ENCODE data around the gene MBP. TPM values are rescaled to one million over a fixed set of nuclear protein-coding genes. Genes with fewer than 3 reads are reported as not detected.

MBP gene
- total RNA-seq, 2 experiments from 2014 or later, result 13.5 to 28.9 TPM

DNA sequence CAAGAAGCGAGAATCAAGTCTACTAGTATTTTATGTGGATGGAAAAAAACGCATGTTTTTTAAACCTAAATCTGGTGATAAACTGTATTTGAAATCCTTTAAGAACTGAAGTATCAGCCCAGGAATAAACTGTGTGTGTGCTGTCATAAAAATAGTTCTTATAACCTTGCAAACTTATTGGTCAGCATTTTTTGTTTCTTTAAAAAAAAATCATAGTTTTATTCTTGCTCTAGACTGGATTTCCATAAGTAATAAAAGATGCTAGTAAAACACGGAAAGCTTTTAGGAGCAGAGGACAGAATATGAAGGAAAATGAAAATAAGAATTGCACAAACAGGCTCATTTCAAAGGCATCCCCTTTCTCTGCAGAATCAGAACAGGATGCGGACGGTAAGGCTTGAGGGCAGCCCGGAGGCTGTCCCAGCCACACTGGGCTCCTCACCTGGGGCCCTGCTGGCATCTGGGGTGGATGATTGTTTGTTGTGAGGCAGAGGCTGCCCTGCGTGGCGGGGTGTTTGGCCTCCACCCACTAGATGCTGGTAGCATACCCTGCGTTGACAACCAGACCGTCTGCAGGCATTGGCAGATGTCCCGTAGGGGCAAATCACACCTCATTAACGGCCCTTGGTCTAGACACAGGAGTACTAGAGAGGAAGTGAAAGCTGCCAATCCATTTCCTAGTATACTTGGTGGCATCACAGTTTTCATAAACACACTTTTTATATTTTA is 52.5 kb downstream of the MBP start:
- Histone ChIP-seq H3K4me1 (ENCODE audit: insufficient read depth, low read length, poor library complexity, severe bottlenecking) (peaks cover 21% of the 10 kb centered on the region), H3K4me2 (ENCODE audit: low read length) (peak overlapping the region; percentile 82)
- POLR2A ChIA-PET, result interaction anchor here (0.6 kb wide), 1 partner anchor 203 kb away, joined by 3 read pairs; no protein-coding TSS in a partner anchor

DNA sequence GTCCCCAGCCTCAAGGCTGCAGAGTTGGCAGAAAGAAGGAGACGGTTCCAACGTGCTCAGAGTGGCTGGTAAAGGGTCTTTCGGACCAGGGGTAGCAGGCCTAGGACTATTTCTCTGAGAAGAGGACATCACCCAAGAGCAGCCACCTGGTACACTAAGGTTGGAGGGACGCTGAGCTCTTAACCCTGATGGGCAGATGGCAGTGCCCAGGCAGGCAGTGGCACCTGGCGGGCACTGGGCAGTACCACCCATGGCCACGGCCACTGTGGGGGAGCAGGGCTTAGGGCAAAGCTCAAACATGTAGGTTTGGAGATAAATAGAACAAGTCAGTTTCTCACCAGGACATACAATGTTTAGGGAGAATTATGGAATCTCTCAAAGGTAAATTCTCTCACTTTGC is 53.5 kb downstream of the MBP start:
- DNase-seq (ENCODE audit: low spot score), result no peak
- peaks cover 21% of the 10 kb centered on the region for H3K4me1 ChIP-seq (ENCODE audit: insufficient read depth, low read length, poor library complexity, severe bottlenecking)
- H3K27ac ChIP-seq (ENCODE audit: low read depth, low read length, poor library complexity, severe bottlenecking), result no peak overlapping the region
- H3K4me2 ChIP-seq (ENCODE audit: low read length), result no peak overlapping the region
- H3K4me3 ChIP-seq (ENCODE audit: low read depth, low read length, poor library complexity, severe bottlenecking), result no peak overlapping the region
- no peaks in the 10 kb centered on the region for H3K9me2 ChIP-seq (ENCODE audit: insufficient read depth, low read length)
- no peak for TF ChIP-seq EZH2phosphoT487 (IDR thresholded peaks at IDR 0.05; ENCODE audit: borderline replicate concordance, low read depth, low read length)
- TF ChIP-seq, protein P1, sequence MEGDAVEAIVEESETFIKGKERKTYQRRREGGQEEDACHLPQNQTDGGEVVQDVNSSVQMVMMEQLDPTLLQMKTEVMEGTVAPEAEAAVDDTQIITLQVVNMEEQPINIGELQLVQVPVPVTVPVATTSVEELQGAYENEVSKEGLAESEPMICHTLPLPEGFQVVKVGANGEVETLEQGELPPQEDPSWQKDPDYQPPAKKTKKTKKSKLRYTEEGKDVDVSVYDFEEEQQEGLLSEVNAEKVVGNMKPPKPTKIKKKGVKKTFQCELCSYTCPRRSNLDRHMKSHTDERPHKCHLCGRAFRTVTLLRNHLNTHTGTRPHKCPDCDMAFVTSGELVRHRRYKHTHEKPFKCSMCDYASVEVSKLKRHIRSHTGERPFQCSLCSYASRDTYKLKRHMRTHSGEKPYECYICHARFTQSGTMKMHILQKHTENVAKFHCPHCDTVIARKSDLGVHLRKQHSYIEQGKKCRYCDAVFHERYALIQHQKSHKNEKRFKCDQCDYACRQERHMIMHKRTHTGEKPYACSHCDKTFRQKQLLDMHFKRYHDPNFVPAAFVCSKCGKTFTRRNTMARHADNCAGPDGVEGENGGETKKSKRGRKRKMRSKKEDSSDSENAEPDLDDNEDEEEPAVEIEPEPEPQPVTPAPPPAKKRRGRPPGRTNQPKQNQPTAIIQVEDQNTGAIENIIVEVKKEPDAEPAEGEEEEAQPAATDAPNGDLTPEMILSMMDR (conservative IDR thresholded peaks at IDR 0.05; ENCODE audit: low read length), result no peak
- H3K9me3 ChIP-seq (ENCODE audit: low read length), result no peaks in the 10 kb centered on the region
- H4K20me1 ChIP-seq (ENCODE audit: insufficient read depth, low read length), result no peaks in the 10 kb centered on the region
- H2AFZ ChIP-seq (ENCODE audit: low read length), result no peak overlapping the region
- H3K36me3 ChIP-seq (ENCODE audit: insufficient read depth, low read length), result no peaks in the 10 kb centered on the region
- H3K79me2 ChIP-seq (ENCODE audit: insufficient read depth, low read depth, low read length), result peaks cover 12% of the 10 kb centered on the region; the same call in 1 of the 2 replicates
- ChIA-PET CTCF (ENCODE audit: unreplicated experiment) (no interaction called here), POLR2A (interaction anchor here (0.6 kb wide), 1 partner anchor 60 kb away, joined by 3 read pairs; no protein-coding TSS in a partner anchor)
- BruUV-seq (replicated peaks), result no TSS peak
- intact Hi-C loops (cut with micrococcal nuclease; ENCODE audit: unreplicated experiment), result loop anchor here (1.0 kb wide), 1 partner anchor 12 kb away; no protein-coding TSS in a partner anchor

More for the DNA sequence above, 52.5 kb downstream of the MBP start:
- BruUV-seq (replicated peaks), result no TSS peak
- Histone ChIP-seq H4K20me1 (ENCODE audit: insufficient read depth, low read length) (no peaks in the 10 kb centered on the region), H3K9me2 (ENCODE audit: insufficient read depth, low read length) (no peaks in the 10 kb centered on the region), H2AFZ (ENCODE audit: low read length) (no peak overlapping the region), H3K9me3 (ENCODE audit: low read length) (no peaks in the 10 kb centered on the region), H3K4me3 (ENCODE audit: low read depth, low read length, poor library complexity, severe bottlenecking) (peak overlapping the region; percentile 32), H3K79me2 (ENCODE audit: insufficient read depth, low read depth, low read length) (peaks cover 12% of the 10 kb centered on the region; the same call in 1 of the 2 replicates), H3K27ac (ENCODE audit: low read depth, low read length, poor library complexity, severe bottlenecking) (peak overlapping the region; percentile 46), H3K36me3 (ENCODE audit: insufficient read depth, low read length) (no peaks in the 10 kb centered on the region)
- peak; percentile 60 for DNase-seq (ENCODE audit: low spot score)
- intact Hi-C loops (cut with micrococcal nuclease; ENCODE audit: unreplicated experiment), result loop anchor here (1.0 to 2.0 kb wide), 3 partner anchors 13 to 19 kb away; no protein-coding TSS in a partner anchor
- CTCF ChIA-PET (ENCODE audit: unreplicated experiment), result no interaction called here
- TF ChIP-seq, protein P1 (conservative IDR thresholded peaks at IDR 0.05; ENCODE audit: low read length), result no peak
- TF ChIP-seq EZH2phosphoT487 (IDR thresholded peaks at IDR 0.05; ENCODE audit: borderline replicate concordance, low read depth, low read length), result no peak

DNA sequence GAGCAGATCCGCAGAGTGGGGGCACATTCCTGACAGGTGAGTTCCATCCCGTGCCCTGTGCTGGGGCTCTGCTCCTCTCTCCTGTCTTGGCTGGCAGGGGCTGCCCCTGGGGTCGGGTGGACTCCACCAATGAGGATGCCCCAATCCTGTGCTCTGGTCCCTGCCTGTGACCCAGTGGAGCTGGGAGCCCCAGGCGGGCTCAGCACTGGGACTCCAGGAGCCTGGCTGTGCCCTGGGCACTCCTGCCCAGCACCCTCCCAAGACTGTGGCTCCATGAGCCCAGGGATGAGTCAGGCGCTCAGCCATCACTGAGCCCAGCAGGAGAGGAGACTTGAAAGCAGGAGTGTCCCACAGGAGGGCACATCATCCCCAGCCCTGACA is 53.9 kb downstream of the MBP start:
- no peak overlapping the region for H3K4me3 ChIP-seq (ENCODE audit: low read depth, low read length, poor library complexity, severe bottlenecking)
- no peak for DNase-seq (ENCODE audit: low spot score)
- CTCF ChIA-PET (ENCODE audit: unreplicated experiment), result no interaction called here
- no peaks in the 10 kb centered on the region for H4K20me1 ChIP-seq (ENCODE audit: insufficient read depth, low read length)
- H3K9me3 ChIP-seq (ENCODE audit: low read length), result no peaks in the 10 kb centered on the region
- H3K4me1 ChIP-seq (ENCODE audit: insufficient read depth, low read length, poor library complexity, severe bottlenecking), result peaks cover 21% of the 10 kb centered on the region
- TF ChIP-seq, protein P1 (conservative IDR thresholded peaks at IDR 0.05; ENCODE audit: low read length), result no peak
- no peak for TF ChIP-seq EZH2phosphoT487 (IDR thresholded peaks at IDR 0.05; ENCODE audit: borderline replicate concordance, low read depth, low read length)
- H3K27ac ChIP-seq (ENCODE audit: low read depth, low read length, poor library complexity, severe bottlenecking), result no peak overlapping the region
- H3K4me2 ChIP-seq (ENCODE audit: low read length), result no peak overlapping the region
- BruUV-seq (replicated peaks), result no TSS peak
- H2AFZ ChIP-seq (ENCODE audit: low read length), result no peak overlapping the region
- POLR2A ChIA-PET, result interaction anchor here (0.6 kb wide), 1 partner anchor 60 kb away, joined by 3 read pairs; no protein-coding TSS in a partner anchor
- intact Hi-C loops (cut with micrococcal nuclease; ENCODE audit: unreplicated experiment), result loop anchor here (1.0 kb wide), 1 partner anchor 11 kb away; no protein-coding TSS in a partner anchor
- peaks cover 12% of the 10 kb centered on the region; the same call in 1 of the 2 replicates for H3K79me2 ChIP-seq (ENCODE audit: insufficient read depth, low read depth, low read length)
- no peaks in the 10 kb centered on the region for H3K9me2 ChIP-seq (ENCODE audit: insufficient read depth, low read length)
- no peaks in the 10 kb centered on the region for H3K36me3 ChIP-seq (ENCODE audit: insufficient read depth, low read length)

Measured in OCI-LY7 (cell line).